PC-3 (cell line): ENCODE data around the gene C1QTNF2.

ENCODE experiments used
- EZH2 ChIP-seq: fragments of 300-600 bp; sonication (generic); IDR thresholded peaks from one replicate; pipeline ENCODE4 v1.6.1; 2017; ENCODE audit warnings: antibody characterized with exemption, mild to moderate bottlenecking, low read length; ENCODE audit not compliant: unreplicated experiment
- EZH2phosphoT487 ChIP-seq: fragments of 300-600 bp; sonication (generic); IDR thresholded peaks from 2 replicates; pipeline ENCODE4 v1.6.1; 2018; ENCODE audit warnings: mild to moderate bottlenecking, antibody characterized with exemption, low read length, borderline replicate concordance
- TF ChIP-seq, protein P1 (sequence below): fragments of 300-600 bp; sonication (generic); conservative IDR thresholded peaks from 2 replicates; pipeline ENCODE4 v1.5.1; 2017; ENCODE audit warnings: antibody characterized with exemption, low read depth, mild to moderate bottlenecking, low read length

GRCh38 chr5:160315968-160316367 is 54.5 kb downstream of the C1QTNF2 start:
- TF ChIP-seq, protein P1, sequence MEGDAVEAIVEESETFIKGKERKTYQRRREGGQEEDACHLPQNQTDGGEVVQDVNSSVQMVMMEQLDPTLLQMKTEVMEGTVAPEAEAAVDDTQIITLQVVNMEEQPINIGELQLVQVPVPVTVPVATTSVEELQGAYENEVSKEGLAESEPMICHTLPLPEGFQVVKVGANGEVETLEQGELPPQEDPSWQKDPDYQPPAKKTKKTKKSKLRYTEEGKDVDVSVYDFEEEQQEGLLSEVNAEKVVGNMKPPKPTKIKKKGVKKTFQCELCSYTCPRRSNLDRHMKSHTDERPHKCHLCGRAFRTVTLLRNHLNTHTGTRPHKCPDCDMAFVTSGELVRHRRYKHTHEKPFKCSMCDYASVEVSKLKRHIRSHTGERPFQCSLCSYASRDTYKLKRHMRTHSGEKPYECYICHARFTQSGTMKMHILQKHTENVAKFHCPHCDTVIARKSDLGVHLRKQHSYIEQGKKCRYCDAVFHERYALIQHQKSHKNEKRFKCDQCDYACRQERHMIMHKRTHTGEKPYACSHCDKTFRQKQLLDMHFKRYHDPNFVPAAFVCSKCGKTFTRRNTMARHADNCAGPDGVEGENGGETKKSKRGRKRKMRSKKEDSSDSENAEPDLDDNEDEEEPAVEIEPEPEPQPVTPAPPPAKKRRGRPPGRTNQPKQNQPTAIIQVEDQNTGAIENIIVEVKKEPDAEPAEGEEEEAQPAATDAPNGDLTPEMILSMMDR = no peak
- no peak for TF ChIP-seq EZH2
- no peak for TF ChIP-seq EZH2phosphoT487
